Endothelial cell of umbilical vein (primary cell): ENCODE results near the gene CUX1. TPM values are rescaled to one million over a fixed set of nuclear protein-coding genes. Genes with fewer than 3 reads are reported as not detected.

ENCODE experiments used
- BruUV-seq: library from RNA; stranded (reverse); fragments of 400-500 nt; replicated peaks from 2 replicates; lab custom pipeline; 2021; lab: Mats Ljungman, UMichigan
- CTCF ChIA-PET: fragments of 300-600, 350-600 bp; sonication (Branson Sonifier 250); formaldehyde crosslinking; loops from one replicate; lab custom pipeline; 2021; ENCODE audit warnings: antibody characterized with exemption, inconsistent platforms; lab: Charles Lee
- POLR2A ChIA-PET: fragments of 300-600, 350-600 bp; sonication (Branson Sonifier 250); formaldehyde crosslinking; loops from one replicate; lab custom pipeline; 2021; ENCODE audit warnings: antibody characterized with exemption, inconsistent platforms; lab: Charles Lee
- DNase-seq: peaks from one replicate; pipeline ENCODE4 v3.0.0-alpha.2; 2011; ENCODE audit warnings: low read depth, low spot score
- FAIRE-seq: peaks from 2 replicates; lab custom pipeline; 2011; peaks lifted over from hg19 to GRCh38; lab: Jason Lieb, UNC
- H2AFZ ChIP-seq: 2 replicates; pipeline ENCODE4 v1.6.0; 2012; ENCODE audit warnings: low read depth, low read length, control low read depth, inconsistent platforms
- H3K27ac ChIP-seq: 2 replicates; pipeline ENCODE4 v1.5.1; 2011; ENCODE audit warnings: low read depth, mild to moderate bottlenecking, control low read depth, low read length, moderate library complexity; ENCODE audit not compliant: insufficient read depth
- H3K27me3 ChIP-seq, 2 experiments: 2 replicates each; pipeline versions ENCODE4 v1.6.0 to v1.6.1; 2011; ENCODE audit warnings: low read length in 2 of 2, mixed read lengths in 1 of 2; ENCODE audit not compliant: control insufficient read depth in 2 of 2, insufficient read depth in 2 of 2
- H3K36me3 ChIP-seq, 2 experiments: 2 replicates in 1 of 2; 3 replicates in 1 of 2; pipeline ENCODE4 v1.5.1; 2011; ENCODE audit warnings: low read length in 2 of 2, mild to moderate bottlenecking in 1 of 2, moderate library complexity in 1 of 2; ENCODE audit not compliant: control insufficient read depth in 2 of 2, insufficient read depth in 2 of 2; ENCODE audit errors: extremely low read depth in 1 of 2
- H3K4me1 ChIP-seq: 3 replicates; pipeline ENCODE4 v1.5.1; 2011; ENCODE audit warnings: mild to moderate bottlenecking, low read length; ENCODE audit not compliant: control insufficient read depth, insufficient read depth; ENCODE audit errors: extremely low read depth
- H3K4me2 ChIP-seq: 2 replicates; pipeline ENCODE4 v1.6.1; 2011; ENCODE audit warnings: low read length, control low read depth, mixed read lengths; ENCODE audit not compliant: insufficient read depth
- H3K4me3 ChIP-seq, 3 experiments: fragments of 200-600 bp in 1 of 3; sonication (generic), shearing (Covaris generic) in 1 of 3; replicated peaks in 1 of 3; 2 replicates each; pipeline ENCODE4 v1.5.1; 2011 to 2016; ENCODE audit warnings: control low read depth in 3 of 3, low read length in 3 of 3, mild to moderate bottlenecking in 2 of 3, inconsistent platforms in 1 of 3, low read depth in 1 of 3, moderate library complexity in 1 of 3; ENCODE audit not compliant: insufficient read depth in 1 of 3
- H3K79me2 ChIP-seq: 2 replicates; pipeline ENCODE4 v1.6.0; 2012; ENCODE audit warnings: low read length, inconsistent platforms; ENCODE audit not compliant: control insufficient read depth, insufficient read depth
- H3K9ac ChIP-seq: replicated peaks from 2 replicates; pipeline ENCODE3; 2011; ENCODE audit warnings: low read length, control low read depth; ENCODE audit not compliant: insufficient read depth; ENCODE audit errors: extremely low read depth
- H3K9me1 ChIP-seq: replicated peaks from 3 replicates; pipeline ENCODE4 v1.6.0; 2011; ENCODE audit warnings: mild to moderate bottlenecking, low read length; ENCODE audit not compliant: control insufficient read depth, insufficient read depth; ENCODE audit errors: extremely low read depth
- H3K9me3 ChIP-seq: replicated peaks from 2 replicates; pipeline ENCODE4 v1.5.1; 2012; ENCODE audit warnings: low read length, inconsistent platforms; ENCODE audit not compliant: control insufficient read depth, insufficient read depth
- H4K20me1 ChIP-seq: replicated peaks from 2 replicates; pipeline ENCODE3; 2011; ENCODE audit warnings: mild to moderate bottlenecking, low read length; ENCODE audit not compliant: control insufficient read depth, insufficient read depth; ENCODE audit errors: extremely low read depth
- EZH2 ChIP-seq: IDR thresholded peaks from 2 replicates; pipeline ENCODE4 v1.6.1; 2012; ENCODE audit warnings: borderline replicate concordance, low read depth, mild to moderate bottlenecking, moderate library complexity, low read length, inconsistent platforms; ENCODE audit not compliant: severe bottlenecking
- JUN ChIP-seq: IDR thresholded peaks from 2 replicates; pipeline ENCODE4 v1.6.1; 2011; ENCODE audit warnings: borderline replicate concordance, low read depth; ENCODE audit not compliant: insufficient read length, insufficient read depth
- MYC ChIP-seq: IDR thresholded peaks from one replicate; pipeline ENCODE4 v1.6.1; 2011; ENCODE audit warnings: mild to moderate bottlenecking, low read depth, low read length
- dilution Hi-C: fragments of 300-500 bp; cut with MboI; formaldehyde crosslinking; loops from one replicate; pipeline ENCODE4 v1.15.0; 2019; ENCODE audit warnings: low sequenced_read_pairs; ENCODE audit not compliant: extremely low pct_ligation_motif_present
- intact Hi-C: fragments of 100-400 bp; cut with micrococcal nuclease; formaldehyde crosslinking; loops from one replicate; pipeline ENCODE4 v1.10.0; 2022
- polyA plus RNA-seq, 4 experiments: library from polyadenylated mRNA; depleted of rRNA in 3 of 4; stranded (reverse) in 3 of 4; unstranded in 1 of 4; fragments of >200 nt; gene quantifications; 2 replicates each; pipeline versions ENCODE4 v1.2.1 to v1.2.3, GENCODE V29; 2011 to 2012; ENCODE audit warnings: missing spikeins in 1 of 4
- total RNA-seq: library from RNA; stranded (reverse); gene quantifications from 2 replicates; pipeline ENCODE4 v1.2.3, GENCODE V29; 2021
- TF ChIP-seq, protein P1 (sequence below), 2 donors: IDR thresholded peaks; 1 replicate in 1 of 2; 2 replicates in 1 of 2; pipeline ENCODE4 v1.5.1; 2011; ENCODE audit warnings: low read length in 2 of 2, mild to moderate bottlenecking in 2 of 2, moderate library complexity in 2 of 2, control low read depth in 1 of 2, inconsistent platforms in 1 of 2, low read depth in 1 of 2; ENCODE audit not compliant: insufficient read depth in 1 of 2; ENCODE audit errors: extremely low read depth in 1 of 2

The CUX1 gene
- total and polyA plus RNA-seq, 2 donors (not counting 3 experiments of a cell fraction or from before 2014, with no cell fraction given), result 13.8 to 49.8 TPM

DNA sequence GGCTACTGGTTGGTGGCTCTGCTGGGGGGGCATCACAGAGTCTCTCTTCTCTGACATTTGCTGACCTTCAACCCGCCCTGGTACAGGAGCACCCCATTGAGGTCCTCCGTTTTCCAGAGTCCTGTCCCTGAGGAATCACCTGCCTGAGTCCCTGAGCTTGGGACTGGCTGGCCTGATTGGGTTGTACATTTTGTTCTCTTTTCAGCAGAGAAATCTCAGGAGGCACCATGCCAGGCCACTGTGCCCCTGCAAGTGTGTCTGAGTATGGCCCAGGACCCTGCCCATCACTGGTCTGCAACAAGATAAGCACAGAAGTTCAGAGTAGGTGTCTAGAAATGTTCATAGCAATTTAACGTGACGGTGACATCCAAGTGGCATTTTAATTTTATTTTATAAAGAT, 131.2 kb downstream of the CUX1 start:
- H3K9me1 ChIP-seq, result no peaks in the 10 kb centered on the region
- H4K20me1 ChIP-seq, result no peaks in the 10 kb centered on the region
- peaks cover 32% of the 10 kb centered on the region for H3K4me1 ChIP-seq
- H3K9me3 ChIP-seq, result no peaks in the 10 kb centered on the region
- DNase-seq (no peak), FAIRE-seq (no peak)
- no TSS peak for BruUV-seq
- dilution Hi-C loops (no loop called here), intact Hi-C loops (no loop called here)
- no peaks in the 10 kb centered on the region for H3K27me3 ChIP-seq
- no peak overlapping the region for H3K9ac ChIP-seq
- no peaks in the 10 kb centered on the region for H3K36me3 ChIP-seq
- no peak overlapping the region for H3K4me2 ChIP-seq
- H3K79me2 ChIP-seq, result no peaks in the 10 kb centered on the region
- TF ChIP-seq JUN, result no peak
- TF ChIP-seq, protein P1, sequence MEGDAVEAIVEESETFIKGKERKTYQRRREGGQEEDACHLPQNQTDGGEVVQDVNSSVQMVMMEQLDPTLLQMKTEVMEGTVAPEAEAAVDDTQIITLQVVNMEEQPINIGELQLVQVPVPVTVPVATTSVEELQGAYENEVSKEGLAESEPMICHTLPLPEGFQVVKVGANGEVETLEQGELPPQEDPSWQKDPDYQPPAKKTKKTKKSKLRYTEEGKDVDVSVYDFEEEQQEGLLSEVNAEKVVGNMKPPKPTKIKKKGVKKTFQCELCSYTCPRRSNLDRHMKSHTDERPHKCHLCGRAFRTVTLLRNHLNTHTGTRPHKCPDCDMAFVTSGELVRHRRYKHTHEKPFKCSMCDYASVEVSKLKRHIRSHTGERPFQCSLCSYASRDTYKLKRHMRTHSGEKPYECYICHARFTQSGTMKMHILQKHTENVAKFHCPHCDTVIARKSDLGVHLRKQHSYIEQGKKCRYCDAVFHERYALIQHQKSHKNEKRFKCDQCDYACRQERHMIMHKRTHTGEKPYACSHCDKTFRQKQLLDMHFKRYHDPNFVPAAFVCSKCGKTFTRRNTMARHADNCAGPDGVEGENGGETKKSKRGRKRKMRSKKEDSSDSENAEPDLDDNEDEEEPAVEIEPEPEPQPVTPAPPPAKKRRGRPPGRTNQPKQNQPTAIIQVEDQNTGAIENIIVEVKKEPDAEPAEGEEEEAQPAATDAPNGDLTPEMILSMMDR (IDR thresholded peaks at IDR 0.05; ENCODE audit: extremely low read depth in 1 of 2, insufficient read depth in 1 of 2, low read depth in 1 of 2, low read length in 2 of 2), result no peak
- H2AFZ ChIP-seq, result no peak overlapping the region
- no peak overlapping the region for H3K27ac ChIP-seq
- H3K4me3 ChIP-seq, result no peak overlapping the region
- CTCF ChIA-PET, result no interaction called here
- POLR2A ChIA-PET, result no interaction called here

- Histone ChIP-seq H3K4me3 (no peak overlapping the region), H3K27ac (no peak overlapping the region), H2AFZ (no peak overlapping the region), H3K9me3 (no peaks in the 10 kb centered on the region), H3K9ac (no peak overlapping the region), H3K4me1 (peaks cover 35% of the 10 kb centered on the region), H3K36me3 (no peaks in the 10 kb centered on the region), H3K27me3 (no peaks in the 10 kb centered on the region), H3K9me1 (no peaks in the 10 kb centered on the region), H3K4me2 (no peak overlapping the region), H4K20me1 (no peaks in the 10 kb centered on the region), H3K79me2 (peaks cover 4% of the 10 kb centered on the region)
- TF ChIP-seq MYC (no peak), EZH2 (no peak)
- TF ChIP-seq, protein P1 (IDR thresholded peaks at IDR 0.05; ENCODE audit: extremely low read depth in 1 of 2, insufficient read depth in 1 of 2, low read depth in 1 of 2, low read length in 2 of 2), result peak in 1 of 2 donors; percentile 16
- FAIRE-seq (peak; percentile 55), DNase-seq (peak; percentile 62)
- no TSS peak for BruUV-seq
- intact Hi-C loops (loop anchor here (1.0 to 10.0 kb wide), 2 partner anchors 93 to 266 kb away; no protein-coding TSS in a partner anchor), dilution Hi-C loops (no loop called here)
- ChIA-PET POLR2A (no interaction called here), CTCF (interaction anchor here (1.3 kb wide), 1 partner anchor 94 kb away, joined by 3 read pairs; no protein-coding TSS in a partner anchor)
Observed at GRCh38 chr7:101950450-101951119, 133.2 kb downstream of the CUX1 start.
